ENCODE results near the gene DUSP22.

DUSP22 gene

GRCh38 chr6:382883-383810 lies 90.9 kb downstream of the DUSP22 start:
- no peak for DNase-seq

DNA sequence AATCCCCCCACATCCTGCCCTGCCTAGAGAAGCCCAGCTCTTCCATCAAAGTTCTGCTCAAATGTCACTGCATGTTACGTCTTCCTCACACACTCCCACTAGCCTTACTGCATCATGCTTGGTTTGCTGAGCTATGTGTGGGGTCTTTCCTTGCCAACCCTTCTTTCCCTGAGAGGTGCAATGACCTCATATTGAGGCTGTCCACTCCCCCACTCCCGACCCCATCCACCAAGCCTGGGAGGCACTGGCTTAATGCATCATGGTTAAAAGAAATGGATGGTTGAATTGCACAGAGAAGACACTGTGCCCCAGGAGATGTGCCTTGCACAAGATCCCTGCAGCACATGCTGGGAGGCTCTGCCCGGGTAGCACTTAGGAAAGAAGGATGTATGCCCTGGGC lies 91.6 kb downstream of the DUSP22 start:
- DNase-seq: no peak

- no peak for DNase-seq
These were observed 92.6 kb downstream of the DUSP22 start for GRCh38 chr6:384898-385297.

- DNase-seq: no peak
These were observed 93.3 kb downstream of the DUSP22 start for GRCh38 chr6:385614-386013.

GRCh38 chr6:386688-387266 lies 94.5 kb downstream of the DUSP22 start:
- no peak for DNase-seq

DNA sequence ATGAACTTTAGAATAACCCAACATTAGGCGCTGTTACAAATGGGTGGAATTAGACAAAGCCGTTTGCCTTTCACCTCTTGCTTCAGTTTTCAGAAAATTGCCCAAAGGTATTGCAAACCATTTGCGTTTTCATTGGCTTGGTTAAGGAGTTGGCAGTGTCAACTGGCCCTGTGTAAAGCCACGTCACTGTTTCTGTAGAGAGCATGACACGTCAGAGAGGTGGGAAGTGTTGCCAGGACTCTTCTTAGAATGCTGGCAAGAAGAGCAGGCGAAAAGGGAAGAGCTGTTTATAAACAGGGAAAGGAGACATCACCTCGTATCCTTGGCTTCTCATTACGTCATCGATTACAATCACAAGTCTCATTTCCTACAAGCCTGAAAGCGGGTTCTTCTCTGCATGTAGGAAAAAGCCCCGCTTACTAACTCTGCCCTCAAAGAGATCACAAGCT lies 95.0 kb downstream of the DUSP22 start:
- no peak for DNase-seq

DNA sequence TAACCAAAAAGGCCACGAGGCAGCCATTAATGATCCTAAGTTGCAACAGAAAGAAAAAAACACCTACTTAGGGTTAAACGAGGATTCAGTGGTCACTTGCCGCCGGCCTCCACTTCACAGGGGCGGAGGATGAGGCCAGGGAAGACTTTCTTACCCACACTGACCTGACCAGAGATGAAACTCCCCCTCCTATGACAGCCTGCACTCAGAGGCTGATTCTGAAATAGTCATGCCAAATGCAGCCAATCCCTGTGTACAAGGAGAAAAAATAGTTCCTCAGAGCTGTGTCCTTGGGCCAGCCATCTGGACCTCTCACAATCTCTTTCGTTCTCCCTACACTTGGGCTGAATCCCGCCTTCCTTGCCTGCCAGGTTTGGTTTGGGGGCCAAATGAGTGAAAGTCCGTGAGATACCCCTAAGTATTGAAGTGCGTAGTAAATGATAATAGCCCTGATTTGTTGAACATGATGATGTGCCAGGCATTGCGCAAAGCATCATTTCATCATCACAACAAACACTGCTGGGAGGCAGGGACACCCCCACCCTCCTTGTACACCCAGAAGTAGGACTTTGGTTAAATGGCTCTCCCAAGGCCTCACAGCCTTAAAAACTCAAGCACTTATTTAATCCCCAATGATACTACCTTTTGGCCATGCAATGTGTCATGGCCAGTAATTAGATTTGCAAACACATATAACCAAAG lies 96.1 kb downstream of the DUSP22 start:
- no peak for DNase-seq

- DNase-seq: no peak
These were observed 96.9 kb downstream of the DUSP22 start for GRCh38 chr6:389143-389542.

DNA sequence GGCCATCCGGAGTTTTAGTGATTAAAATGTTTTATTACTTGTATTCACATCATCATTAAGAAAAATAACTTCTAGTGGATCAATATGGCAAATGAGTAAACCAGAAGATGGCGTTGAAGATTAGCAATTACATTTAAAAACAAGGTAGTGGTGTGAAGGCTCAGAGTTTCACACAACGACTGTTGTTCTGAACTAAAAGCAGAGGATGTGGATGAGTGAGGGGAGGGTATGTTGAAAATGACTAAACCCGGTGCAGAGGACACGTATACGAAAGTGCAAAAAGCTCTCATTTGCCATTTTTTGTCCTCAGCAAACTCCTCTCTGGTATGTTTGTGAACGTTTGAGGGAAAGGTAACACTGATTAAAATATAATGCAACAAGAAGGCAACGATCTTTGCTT lies 97.3 kb downstream of the DUSP22 start:
- DNase-seq: no peak

- no peak for DNase-seq
These were observed 98.7 kb downstream of the DUSP22 start for GRCh38 chr6:390914-391558.

DNA sequence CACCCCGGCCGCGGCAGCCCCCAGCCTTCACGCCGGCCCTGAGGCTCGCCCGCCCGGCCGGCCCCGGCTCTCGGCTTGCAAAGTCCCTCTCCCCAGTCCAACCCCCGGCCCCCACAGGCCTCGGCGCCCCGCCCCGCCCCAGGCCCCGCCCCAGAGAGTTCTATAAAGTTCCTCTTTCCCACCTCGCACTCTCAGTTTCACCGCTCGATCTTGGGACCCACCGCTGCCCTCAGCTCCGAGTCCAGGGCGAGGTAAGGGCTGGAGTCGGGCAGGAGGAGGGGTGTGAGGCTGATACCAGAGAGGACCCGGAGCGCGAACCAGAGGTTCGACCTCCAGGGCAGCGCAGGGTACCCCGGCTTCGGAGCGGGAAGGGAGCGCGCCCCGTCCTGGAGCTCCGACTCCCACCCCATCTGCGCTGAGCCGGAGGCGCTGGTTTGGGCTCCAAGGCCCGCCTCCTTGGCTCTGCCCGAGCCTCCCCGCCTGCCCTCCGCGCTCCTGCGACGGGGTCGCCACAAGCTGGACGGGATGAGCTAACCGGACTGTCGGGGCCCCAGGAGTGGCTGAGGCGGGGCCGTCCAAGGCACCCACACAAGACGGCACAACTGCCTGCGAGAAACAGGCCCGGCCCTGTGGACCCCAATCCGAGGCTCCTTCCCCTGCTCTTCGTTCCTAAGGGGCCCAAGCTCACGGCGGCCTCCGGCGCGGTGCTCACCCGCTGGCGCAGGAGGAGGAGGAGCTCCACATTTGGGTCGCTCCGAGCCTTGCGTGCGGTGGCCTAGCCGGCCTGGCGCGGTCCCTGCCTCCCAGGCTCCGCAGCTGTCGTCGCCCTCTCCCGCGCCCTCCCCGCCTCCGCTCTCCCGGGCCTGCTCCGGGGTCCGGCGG lies 99.5 kb downstream of the DUSP22 start, which contains the start of gene IRF4:
TSS of gene IRF4 (plus strand) at position 194 of the 882 bp plus-strand sequence. CDS start 1,401 bp downstream, outside the sequence.
- no peak for DNase-seq

DNA sequence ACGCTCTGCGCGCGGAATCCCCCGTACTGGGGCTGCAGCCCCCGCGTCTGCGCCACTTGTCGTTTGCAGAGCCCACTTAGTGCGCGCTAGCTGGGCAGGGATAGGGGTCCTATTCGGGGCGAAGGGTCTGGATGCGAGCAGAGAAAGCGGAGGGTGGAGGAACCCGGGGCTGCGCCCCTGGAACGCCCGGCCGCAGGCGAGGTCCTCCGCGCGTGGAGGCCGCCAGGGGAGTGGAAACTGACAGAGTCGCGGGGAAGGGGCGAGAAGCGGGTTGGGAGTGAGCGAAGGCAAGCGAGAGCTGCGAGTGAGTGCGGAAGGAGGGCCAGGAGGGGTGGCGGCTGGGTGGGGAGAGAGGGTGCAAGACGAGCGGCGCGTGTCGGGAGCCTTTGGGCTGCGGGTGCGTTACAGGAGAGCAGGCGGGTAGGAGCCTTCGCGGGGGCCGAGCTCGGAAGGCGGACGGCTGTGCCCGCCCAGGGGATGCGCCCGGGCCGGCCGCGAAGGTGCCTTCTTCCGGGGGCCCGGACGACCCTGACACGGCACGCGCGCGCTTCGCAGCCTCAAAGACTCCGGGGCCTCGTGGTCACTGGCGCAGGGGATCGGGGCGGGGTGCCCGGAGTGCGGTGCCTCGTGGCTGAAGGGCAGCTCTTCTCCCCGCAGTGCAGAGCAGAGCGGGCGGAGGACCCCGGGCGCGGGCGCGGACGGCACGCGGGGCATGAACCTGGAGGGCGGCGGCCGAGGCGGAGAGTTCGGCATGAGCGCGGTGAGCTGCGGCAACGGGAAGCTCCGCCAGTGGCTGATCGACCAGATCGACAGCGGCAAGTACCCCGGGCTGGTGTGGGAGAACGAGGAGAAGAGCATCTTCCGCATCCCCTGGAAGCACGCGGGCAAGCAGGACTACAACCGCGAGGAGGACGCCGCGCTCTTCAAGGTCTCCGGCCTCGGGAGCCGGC lies 100.4 kb downstream of the DUSP22 start:
- no peak for DNase-seq

DNA sequence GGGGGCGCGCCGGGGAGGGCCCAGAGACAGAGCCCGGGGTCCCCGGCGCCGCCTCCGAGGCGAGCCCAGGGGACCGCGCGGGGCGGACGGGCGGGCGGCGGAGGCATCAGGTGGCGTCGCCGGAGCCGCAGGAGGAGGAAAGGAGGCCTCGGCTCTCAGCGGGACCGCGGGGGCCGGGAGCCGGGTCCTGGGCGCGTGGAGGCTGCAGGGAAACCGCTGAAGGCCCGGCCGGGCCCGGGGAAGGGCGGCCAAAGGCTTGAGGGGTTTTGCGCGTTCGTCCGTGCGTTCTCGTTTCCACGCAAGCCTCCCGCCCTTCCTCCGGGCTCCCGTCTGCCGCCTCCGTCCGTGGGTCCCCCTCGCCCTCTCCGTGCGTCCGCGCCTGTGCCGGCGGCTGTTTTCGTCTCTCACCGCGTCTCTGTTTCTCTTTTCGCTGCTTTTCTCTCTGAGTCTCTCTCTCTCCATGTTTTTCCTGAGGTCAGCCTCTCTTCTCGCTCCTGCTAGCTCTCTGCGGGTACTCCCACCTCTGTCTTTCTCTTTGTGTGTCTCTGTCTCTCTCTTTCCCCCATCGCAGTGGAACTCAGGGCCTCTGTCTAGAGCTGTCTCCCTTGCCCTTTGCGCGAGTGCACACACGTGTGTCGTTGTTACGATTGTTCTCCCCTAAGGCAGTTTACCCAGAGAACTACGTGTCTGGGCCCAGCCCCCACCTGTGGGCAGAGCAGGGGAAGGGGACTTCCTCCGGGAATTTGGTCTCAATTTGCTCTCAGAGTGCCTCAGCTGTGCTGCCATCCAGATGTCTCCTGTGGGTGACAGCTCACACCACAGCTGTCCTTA lies 101.3 kb downstream of the DUSP22 start:
- no peak for DNase-seq

DNA sequence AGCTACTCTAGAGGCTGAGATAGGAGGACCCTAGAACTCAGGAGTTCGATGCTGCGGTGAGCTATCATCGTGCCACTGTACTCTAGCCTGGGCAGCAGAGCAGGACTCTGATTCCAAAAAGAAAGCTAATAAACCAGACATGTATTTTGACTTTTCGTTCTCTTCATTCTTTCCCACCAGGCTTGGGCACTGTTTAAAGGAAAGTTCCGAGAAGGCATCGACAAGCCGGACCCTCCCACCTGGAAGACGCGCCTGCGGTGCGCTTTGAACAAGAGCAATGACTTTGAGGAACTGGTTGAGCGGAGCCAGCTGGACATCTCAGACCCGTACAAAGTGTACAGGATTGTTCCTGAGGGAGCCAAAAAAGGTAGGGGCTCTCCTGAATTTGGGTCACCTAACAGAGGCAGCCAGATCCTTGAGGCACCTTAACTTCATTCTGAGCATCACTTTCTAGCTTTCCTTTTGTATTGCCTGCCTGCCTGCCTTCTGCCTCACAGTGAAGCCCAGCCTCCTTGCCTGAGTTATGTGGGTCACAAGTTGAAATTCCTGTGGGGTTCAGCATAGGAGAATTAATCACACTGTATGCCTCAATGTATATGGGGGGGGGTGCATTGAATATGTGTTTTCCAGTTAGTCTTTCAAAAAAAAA lies 102.5 kb downstream of the DUSP22 start:
- DNase-seq: no peak

- DNase-seq: no peak
These were observed 103.3 kb downstream of the DUSP22 start for GRCh38 chr6:395432-396125.

- no peak for DNase-seq
These were observed 103.8 kb downstream of the DUSP22 start for GRCh38 chr6:396126-396520.

- DNase-seq: no peak
These were observed 104.8 kb downstream of the DUSP22 start for GRCh38 chr6:397056-397455.

- DNase-seq: no peak
These were observed 105.3 kb downstream of the DUSP22 start for GRCh38 chr6:397604-398003.

DNA sequence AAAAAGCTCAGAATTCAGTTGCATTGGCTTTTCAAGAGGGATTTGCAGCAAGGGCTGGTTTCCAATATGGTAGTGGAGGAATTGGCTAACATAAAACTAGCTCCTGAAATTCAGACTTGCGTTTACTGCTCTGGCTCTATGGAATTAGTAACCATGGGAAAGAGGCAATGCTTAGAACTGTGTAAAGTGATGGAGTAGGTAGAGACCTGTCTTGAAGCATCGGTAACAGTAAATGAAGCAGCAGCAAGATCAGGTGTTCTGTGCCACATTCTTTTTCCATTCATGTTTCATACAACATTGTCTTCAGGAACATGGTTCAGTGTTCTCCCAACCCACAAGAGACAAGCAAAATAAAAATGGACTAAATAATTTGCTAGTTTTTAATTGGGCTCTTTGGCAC lies 105.8 kb downstream of the DUSP22 start:
- DNase-seq: no peak
